Naive thymus-derived CD4-positive, alpha-beta T cell (primary cell): ENCODE measurements around the gene CA10. TPM values are rescaled to one million over a fixed set of nuclear protein-coding genes. Genes with fewer than 3 reads are reported as not detected.

Experiments used
- ATAC-seq: fragments of 150-1000 bp; cut with Tn5 transposase; 2 replicates; pipeline ENCODE4 v1.10.0; 2021; ENCODE audit warnings: mild to moderate bottlenecking, moderate library complexity
- CTCF ChIA-PET: fragments of 350-600 bp; sonication (Branson Sonifier 250); formaldehyde crosslinking; loops from one replicate; lab custom pipeline; 2021; ENCODE audit warnings: antibody characterized with exemption; lab: Charles Lee
- POLR2A ChIA-PET: fragments of 350-600 bp; sonication (Branson Sonifier 250); formaldehyde crosslinking; loops from one replicate; lab custom pipeline; 2021; ENCODE audit warnings: antibody characterized with exemption, inconsistent platforms; lab: Charles Lee
- DNase-seq, 9 donors: peaks; one replicate each; pipeline versions ENCODE4 v3.0.0 to v3.0.0-alpha.2; 2020 to 2022; ENCODE audit warnings: mixed read lengths in 1 of 9
- H3K27ac ChIP-seq: one replicate; pipeline ENCODE4 v1.7.0; 2013; ENCODE audit warnings: mild to moderate bottlenecking, low read depth, low read length, moderate library complexity
- H3K27me3 ChIP-seq, 2 donors: one replicate each; pipeline ENCODE4 v1.7.0; 2013; ENCODE audit warnings: low read length in 2 of 2, mild to moderate bottlenecking in 2 of 2, moderate library complexity in 2 of 2; ENCODE audit not compliant: control insufficient read depth in 2 of 2, insufficient read depth in 2 of 2
- H3K36me3 ChIP-seq, 3 experiments: 1 replicate in 2 of 3; 2 replicates in 1 of 3; pipeline ENCODE4 v1.7.0; 2013; ENCODE audit warnings: low read length in 3 of 3, mild to moderate bottlenecking in 3 of 3, moderate library complexity in 1 of 3; ENCODE audit not compliant: insufficient read depth in 3 of 3, control insufficient read depth in 2 of 3
- H3K4me1 ChIP-seq, 2 donors: one replicate each; pipeline ENCODE4 v1.7.0; 2013; ENCODE audit warnings: low read length in 2 of 2, mild to moderate bottlenecking in 2 of 2, moderate library complexity in 1 of 2; ENCODE audit not compliant: control insufficient read depth in 2 of 2, insufficient read depth in 2 of 2
- H3K4me3 ChIP-seq: 2 replicates; pipeline ENCODE4 v1.7.0; 2013; ENCODE audit warnings: mild to moderate bottlenecking, low read length
- H3K9me3 ChIP-seq, 3 experiments: 1 replicate in 2 of 3; 2 replicates in 1 of 3; pipeline ENCODE4 v1.7.0; 2013; ENCODE audit warnings: low read length in 3 of 3; ENCODE audit not compliant: control insufficient read depth in 2 of 3
- H3K27ac Mint-ChIP-seq, 9 donors: one replicate each; pipeline ENCODE4 v1.8.0; 2020 to 2022; ENCODE audit warnings: mixed read lengths in 9 of 9, mild to moderate bottlenecking in 8 of 9, moderate library complexity in 5 of 9, inconsistent platforms in 2 of 9
- H3K27me3 Mint-ChIP-seq, 5 donors: one replicate each; pipeline ENCODE4 v1.8.0; 2021 to 2022; ENCODE audit warnings: mixed read lengths in 5 of 5, mild to moderate bottlenecking in 1 of 5
- H3K36me3 Mint-ChIP-seq, 5 donors: one replicate each; pipeline ENCODE4 v1.8.0; 2020 to 2022; ENCODE audit warnings: mixed read lengths in 5 of 5, mild to moderate bottlenecking in 3 of 5, inconsistent platforms in 1 of 5
- H3K4me1 Mint-ChIP-seq, 7 donors: one replicate each; pipeline ENCODE4 v1.8.0; 2020 to 2022; ENCODE audit warnings: mixed read lengths in 7 of 7, mild to moderate bottlenecking in 3 of 7, inconsistent platforms in 1 of 7
- H3K4me3 Mint-ChIP-seq, 10 donors: one replicate each; pipeline ENCODE4 v1.8.0; 2020 to 2022; ENCODE audit warnings: mild to moderate bottlenecking in 10 of 10, mixed read lengths in 10 of 10, moderate library complexity in 6 of 10, inconsistent platforms in 2 of 10
- H3K9me3 Mint-ChIP-seq, 11 donors: one replicate each; pipeline ENCODE4 v1.8.0; 2020 to 2022; ENCODE audit warnings: mixed read lengths in 11 of 11, mild to moderate bottlenecking in 4 of 11, inconsistent platforms in 1 of 11, moderate library complexity in 1 of 11
- intact Hi-C, 2 donors: fragments of 100-400 bp; cut with micrococcal nuclease; formaldehyde crosslinking; loops; one replicate each; pipeline ENCODE4 v1.15.1; 2023
- polyA plus RNA-seq, 2 donors: library from polyadenylated mRNA; unstranded; fragments of 300-500 nt; fragmentation: Illumina TruSeq; gene quantifications; one replicate each; pipeline ENCODE4 v1.2.3, GENCODE V29; 2021
- total RNA-seq, 6 experiments: library from RNA in 5 of 6; stranded (reverse) in 5 of 6; gene quantifications; 1 replicate in 5 of 6; 2 replicates in 1 of 6; pipeline ENCODE4 v1.2.3 and lab custom pipeline; 2021 to 2026

The CA10 gene
- total and polyA plus RNA-seq, 7 experiments from 2014 or later, result not detected

GRCh38 chr17:51842763-51843162, 315.8 kb downstream of the CA10 start:
- CTCF ChIA-PET, result no interaction called here

GRCh38 chr17:51841669-51842068, 316.8 kb downstream of the CA10 start:
- Mint-ChIP-seq H3K4me1 (no peaks in the 10 kb centered on the region), H3K36me3 (no peaks in the 10 kb centered on the region), H3K4me3 (no peak overlapping the region), H3K27ac (no peak overlapping the region), H3K27me3 (peaks cover 2 to 31% (median 24%) of the 10 kb centered on the region in 5 donors), H3K9me3 (peaks cover 0 to 4% (median 0%) of the 10 kb centered on the region in 11 donors)
- no peaks in the 10 kb centered on the region for H3K9me3 ChIP-seq
- H3K4me3 ChIP-seq, result no peak overlapping the region
- no peak for DNase-seq
- intact Hi-C loops, result no loop called here
- peaks cover 0 to 3% of the 10 kb centered on the region in 2 donors for H3K27me3 ChIP-seq
- H3K4me1 ChIP-seq, result no peaks in the 10 kb centered on the region
- H3K36me3 ChIP-seq, result no peaks in the 10 kb centered on the region
- ChIA-PET CTCF (no interaction called here), POLR2A (no interaction called here)
- no peak overlapping the region for H3K27ac ChIP-seq
- no peak for ATAC-seq

More at GRCh38 chr17:51842763-51843162, 315.8 kb downstream of the CA10 start:
- Mint-ChIP-seq H3K4me1 (no peaks in the 10 kb centered on the region), H3K9me3 (peaks cover 0 to 4% (median 0%) of the 10 kb centered on the region in 11 donors), H3K27ac (no peak overlapping the region), H3K27me3 (peaks cover 0 to 31% (median 19%) of the 10 kb centered on the region in 5 donors), H3K4me3 (no peak overlapping the region), H3K36me3 (no peaks in the 10 kb centered on the region)
- no peak overlapping the region for H3K4me3 ChIP-seq
- intact Hi-C loops, result no loop called here
- no peaks in the 10 kb centered on the region for H3K4me1 ChIP-seq
- ATAC-seq (no peak), DNase-seq (no peak)
- POLR2A ChIA-PET, result no interaction called here
- H3K27me3 ChIP-seq, result no peaks in the 10 kb centered on the region
- H3K9me3 ChIP-seq, result no peaks in the 10 kb centered on the region
- no peaks in the 10 kb centered on the region for H3K36me3 ChIP-seq
- H3K27ac ChIP-seq, result no peak overlapping the region

GRCh38 chr17:51840688-51841087, 317.8 kb downstream of the CA10 start:
- intact Hi-C loops, result no loop called here
- H3K4me3 Mint-ChIP-seq, result no peak overlapping the region
- Histone ChIP-seq H3K4me3 (no peak overlapping the region), H3K9me3 (no peaks in the 10 kb centered on the region), H3K36me3 (no peaks in the 10 kb centered on the region), H3K27me3 (peaks cover 0 to 3% of the 10 kb centered on the region in 2 donors), H3K27ac (no peak overlapping the region), H3K4me1 (no peaks in the 10 kb centered on the region)
- H3K27ac Mint-ChIP-seq, result no peak overlapping the region
- ATAC-seq, result no peak
- peaks cover 2 to 30% (median 27%) of the 10 kb centered on the region in 5 donors for H3K27me3 Mint-ChIP-seq
- ChIA-PET CTCF (no interaction called here), POLR2A (no interaction called here)
- peaks cover 0 to 4% (median 0%) of the 10 kb centered on the region in 11 donors for H3K9me3 Mint-ChIP-seq
- H3K4me1 Mint-ChIP-seq, result no peaks in the 10 kb centered on the region
- H3K36me3 Mint-ChIP-seq, result no peaks in the 10 kb centered on the region
- DNase-seq, result no peak

- Mint-ChIP-seq H3K4me3 (no peak overlapping the region), H3K27ac (no peak overlapping the region), H3K9me3 (peaks cover 0 to 2% (median 0%) of the 10 kb centered on the region in 11 donors), H3K36me3 (no peaks in the 10 kb centered on the region), H3K4me1 (no peaks in the 10 kb centered on the region), H3K27me3 (peaks cover 3 to 40% (median 34%) of the 10 kb centered on the region in 5 donors)
- peaks cover 0 to 3% of the 10 kb centered on the region in 2 donors for H3K27me3 ChIP-seq
- H3K4me1 ChIP-seq, result no peaks in the 10 kb centered on the region
- CTCF ChIA-PET, result no interaction called here
- ATAC-seq (no peak), DNase-seq (no peak)
- H3K9me3 ChIP-seq, result no peaks in the 10 kb centered on the region
- no peaks in the 10 kb centered on the region for H3K36me3 ChIP-seq
- no peak overlapping the region for H3K27ac ChIP-seq
- POLR2A ChIA-PET, result no interaction called here
- H3K4me3 ChIP-seq, result no peak overlapping the region
- intact Hi-C loops, result no loop called here
Measured at GRCh38 chr17:51833620-51834019, 324.9 kb downstream of the CA10 start.

GRCh38 chr17:51833045-51833444, 325.5 kb downstream of the CA10 start:
- no peaks in the 10 kb centered on the region for H3K9me3 ChIP-seq
- no peak overlapping the region for H3K4me3 ChIP-seq
- peaks cover 3 to 41% (median 29%) of the 10 kb centered on the region in 5 donors for H3K27me3 Mint-ChIP-seq
- peaks cover 0 to 3% of the 10 kb centered on the region in 2 donors for H3K27me3 ChIP-seq
- no peak overlapping the region for H3K27ac ChIP-seq
- CTCF ChIA-PET, result no interaction called here
- intact Hi-C loops, result no loop called here
- no peak overlapping the region for H3K27ac Mint-ChIP-seq
- no peaks in the 10 kb centered on the region for H3K36me3 Mint-ChIP-seq
- no peak overlapping the region for H3K4me3 Mint-ChIP-seq
- no peaks in the 10 kb centered on the region for H3K4me1 ChIP-seq
- POLR2A ChIA-PET, result no interaction called here
- ATAC-seq (no peak), DNase-seq (no peak)
- H3K36me3 ChIP-seq, result no peaks in the 10 kb centered on the region
- H3K4me1 Mint-ChIP-seq, result no peaks in the 10 kb centered on the region
- peaks cover 0 to 2% (median 0%) of the 10 kb centered on the region in 11 donors for H3K9me3 Mint-ChIP-seq

GRCh38 chr17:51830886-51831285, 327.6 kb downstream of the CA10 start:
- H3K4me1 Mint-ChIP-seq, result no peaks in the 10 kb centered on the region
- H3K9me3 Mint-ChIP-seq, result peaks cover 0 to 2% (median 0%) of the 10 kb centered on the region in 11 donors
- H3K27ac Mint-ChIP-seq, result no peak overlapping the region
- ChIA-PET POLR2A (no interaction called here), CTCF (no interaction called here)
- Histone ChIP-seq H3K4me1 (no peaks in the 10 kb centered on the region), H3K27me3 (no peaks in the 10 kb centered on the region), H3K36me3 (no peaks in the 10 kb centered on the region), H3K4me3 (no peak overlapping the region), H3K27ac (no peak overlapping the region), H3K9me3 (no peaks in the 10 kb centered on the region)
- no peak overlapping the region for H3K4me3 Mint-ChIP-seq
- peaks cover 2 to 42% (median 21%) of the 10 kb centered on the region in 5 donors for H3K27me3 Mint-ChIP-seq
- H3K36me3 Mint-ChIP-seq, result no peaks in the 10 kb centered on the region
- intact Hi-C loops, result no loop called here
- ATAC-seq (no peak), DNase-seq (no peak)

GRCh38 chr17:51830451-51830850, 328.1 kb downstream of the CA10 start:
- ChIA-PET CTCF (no interaction called here), POLR2A (no interaction called here)
- H3K4me3 Mint-ChIP-seq, result no peak overlapping the region
- H3K4me1 Mint-ChIP-seq, result no peaks in the 10 kb centered on the region
- Histone ChIP-seq H3K4me3 (no peak overlapping the region), H3K4me1 (no peaks in the 10 kb centered on the region), H3K27me3 (no peaks in the 10 kb centered on the region), H3K27ac (no peak overlapping the region), H3K36me3 (no peaks in the 10 kb centered on the region), H3K9me3 (no peaks in the 10 kb centered on the region)
- H3K9me3 Mint-ChIP-seq, result no peaks in the 10 kb centered on the region
- DNase-seq (no peak), ATAC-seq (no peak)
- intact Hi-C loops, result no loop called here
- H3K36me3 Mint-ChIP-seq, result no peaks in the 10 kb centered on the region
- H3K27me3 Mint-ChIP-seq, result peaks cover 2 to 38% (median 18%) of the 10 kb centered on the region in 5 donors
- H3K27ac Mint-ChIP-seq, result no peak overlapping the region
